Stimulated activated CD4-positive, alpha-beta T cell treated with anti-CD3 and anti-CD28 coated beads, Interleukin-15, amount 100 ng/mL, for 48 hours (primary cell): Measurements from ENCODE around the gene RAB40C.

Experiments
- DNase-seq, 2 donors: peaks; one replicate each; pipeline ENCODE4 v3.0.0-alpha.2; 2020; ENCODE audit warnings: low read depth in 2 of 2

Gene RAB40C

DNA sequence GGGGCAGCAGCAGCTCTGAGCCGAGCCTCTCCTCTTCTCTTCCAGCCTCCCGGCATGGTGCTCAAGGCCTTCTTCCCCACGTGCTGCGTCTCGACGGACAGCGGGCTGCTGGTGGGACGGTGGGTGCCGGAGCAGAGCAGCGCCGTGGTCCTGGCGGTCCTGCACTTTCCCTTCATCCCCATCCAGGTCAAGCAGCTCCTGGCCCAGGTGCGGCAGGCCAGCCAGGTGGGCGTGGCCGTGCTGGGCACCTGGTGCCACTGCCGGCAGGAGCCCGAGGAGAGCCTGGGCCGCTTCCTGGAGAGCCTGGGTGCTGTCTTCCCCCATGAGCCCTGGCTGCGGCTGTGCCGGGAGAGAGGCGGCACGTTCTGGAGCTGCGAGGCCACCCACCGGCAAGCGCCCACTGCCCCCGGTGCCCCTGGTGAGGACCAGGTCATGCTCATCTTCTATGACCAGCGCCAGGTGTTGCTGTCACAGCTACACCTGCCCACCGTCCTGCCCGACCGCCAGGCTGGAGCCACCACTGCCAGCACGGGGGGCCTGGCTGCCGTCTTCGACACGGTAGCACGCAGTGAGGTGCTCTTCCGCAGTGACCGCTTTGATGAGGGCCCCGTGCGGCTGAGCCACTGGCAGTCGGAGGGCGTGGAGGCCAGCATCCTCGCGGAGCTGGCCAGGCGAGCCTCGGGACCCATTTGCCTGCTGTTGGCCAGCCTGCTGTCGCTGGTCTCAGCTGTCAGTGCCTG lies 15.7 kb upstream of the RAB40C start:
- DNase-seq, result no peak

DNA sequence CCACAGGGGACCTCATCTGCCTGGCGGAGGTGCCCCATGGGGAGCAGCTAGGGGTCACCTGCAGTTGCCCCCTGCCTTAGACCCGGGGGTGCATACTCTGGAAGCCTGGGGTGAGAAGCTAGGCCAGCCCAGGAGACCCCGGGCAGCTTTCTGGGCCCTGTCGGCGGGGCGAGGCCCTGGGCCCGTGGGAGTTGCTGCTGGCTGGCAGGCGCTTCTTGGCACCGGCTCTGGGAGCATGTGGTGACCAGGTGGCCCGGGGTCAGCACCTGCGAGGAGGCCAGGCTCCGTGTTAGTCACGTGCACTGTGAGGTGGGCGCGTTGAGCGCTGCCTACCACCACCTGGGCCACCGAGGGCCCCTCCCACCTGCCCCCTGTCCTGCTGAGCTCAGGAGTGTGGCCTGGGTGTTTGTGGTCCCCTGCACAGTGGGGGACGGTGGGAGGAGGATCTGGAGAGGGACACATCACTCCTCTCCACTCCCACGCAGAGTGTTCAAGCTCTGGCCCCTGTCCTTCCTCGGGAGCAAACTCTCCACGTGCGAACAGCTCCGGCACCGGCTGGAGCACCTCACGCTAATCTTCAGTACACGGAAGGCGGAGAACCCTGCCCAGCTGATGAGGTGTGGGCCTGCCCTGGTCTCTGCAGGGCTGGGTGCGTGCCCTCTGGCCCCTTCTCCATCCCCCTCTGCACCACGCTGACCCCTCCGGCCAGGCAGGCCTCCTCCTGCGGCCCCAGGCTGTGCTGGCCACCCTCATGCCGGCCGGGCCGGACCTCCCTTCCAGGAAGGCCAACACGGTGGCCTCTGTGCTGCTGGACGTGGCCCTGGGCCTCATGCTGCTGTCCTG lies 14.3 kb upstream of the RAB40C start:
- no peak for DNase-seq

DNA sequence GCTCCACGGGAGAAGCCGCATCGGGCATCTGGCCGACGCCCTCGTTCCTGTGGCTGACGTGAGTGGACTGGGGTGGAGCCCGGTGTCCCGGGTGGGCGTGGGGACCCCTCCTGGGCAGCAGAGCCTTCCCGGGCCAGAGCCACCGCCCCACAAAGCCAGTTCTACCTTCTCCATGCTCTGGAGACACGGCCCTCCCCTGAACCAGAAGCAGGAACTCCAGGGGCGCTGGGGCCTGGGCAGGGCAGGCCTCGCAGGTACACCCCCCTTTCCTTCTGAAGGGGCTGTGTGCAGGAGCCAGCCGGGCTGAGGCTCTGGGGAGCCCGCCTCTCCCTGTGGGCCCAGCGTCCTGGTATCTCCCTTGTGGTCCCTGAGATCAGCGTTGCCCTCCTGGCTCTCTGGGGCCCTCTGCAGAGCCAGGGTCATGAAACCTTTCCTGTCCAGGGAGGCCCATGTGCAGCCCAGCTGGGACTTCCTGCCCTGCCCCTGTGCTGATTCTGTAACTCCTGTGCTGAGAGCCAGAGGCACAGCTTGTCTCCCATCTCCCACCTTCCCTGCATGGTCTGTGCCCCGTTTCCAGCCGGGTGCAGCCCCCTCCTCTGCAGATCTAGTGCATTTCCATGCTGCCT lies 13.6 kb upstream of the RAB40C start:
- no peak for DNase-seq

DNA sequence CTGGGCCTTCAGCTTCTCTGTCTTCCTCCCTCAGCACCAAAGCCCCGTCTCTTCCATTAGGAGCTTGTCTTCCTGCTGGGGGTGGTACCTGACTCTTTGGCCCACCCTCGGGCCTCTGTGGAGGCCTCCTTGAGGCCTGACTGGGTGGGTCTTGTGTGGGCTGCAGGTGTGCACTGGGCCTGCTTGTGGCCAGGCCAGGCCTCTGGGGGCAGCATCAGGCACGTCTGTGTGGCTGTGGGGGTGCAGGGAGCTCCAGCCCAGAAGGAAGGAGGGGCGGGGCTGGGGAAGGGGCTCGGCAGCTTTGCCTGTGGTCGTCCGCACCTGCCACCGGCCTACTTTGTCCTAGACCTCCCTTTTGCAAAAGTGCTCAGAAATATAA lies 13.1 kb upstream of the RAB40C start:
- no peak for DNase-seq

DNA sequence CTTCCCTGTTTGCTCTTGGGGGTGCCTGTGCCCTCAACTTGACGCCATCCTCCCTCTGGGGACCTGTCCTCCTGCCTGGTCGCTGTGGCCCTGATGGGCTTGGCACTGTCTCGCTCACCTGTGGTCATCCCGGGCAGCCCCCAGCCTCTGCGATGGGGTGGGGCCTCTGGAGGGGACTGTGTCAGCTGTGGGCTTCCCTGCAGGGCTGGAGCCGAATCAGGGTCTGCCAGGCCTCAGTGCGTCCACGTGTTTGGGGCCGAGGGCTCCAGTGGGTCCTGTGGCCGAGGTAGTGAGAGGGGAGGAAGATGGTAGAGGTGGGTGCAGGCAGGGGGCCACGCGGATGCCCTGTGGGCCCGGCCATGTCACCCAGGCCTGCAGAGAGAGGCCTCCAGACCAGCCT lies 12.1 kb upstream of the RAB40C start:
- no peak for DNase-seq

DNA sequence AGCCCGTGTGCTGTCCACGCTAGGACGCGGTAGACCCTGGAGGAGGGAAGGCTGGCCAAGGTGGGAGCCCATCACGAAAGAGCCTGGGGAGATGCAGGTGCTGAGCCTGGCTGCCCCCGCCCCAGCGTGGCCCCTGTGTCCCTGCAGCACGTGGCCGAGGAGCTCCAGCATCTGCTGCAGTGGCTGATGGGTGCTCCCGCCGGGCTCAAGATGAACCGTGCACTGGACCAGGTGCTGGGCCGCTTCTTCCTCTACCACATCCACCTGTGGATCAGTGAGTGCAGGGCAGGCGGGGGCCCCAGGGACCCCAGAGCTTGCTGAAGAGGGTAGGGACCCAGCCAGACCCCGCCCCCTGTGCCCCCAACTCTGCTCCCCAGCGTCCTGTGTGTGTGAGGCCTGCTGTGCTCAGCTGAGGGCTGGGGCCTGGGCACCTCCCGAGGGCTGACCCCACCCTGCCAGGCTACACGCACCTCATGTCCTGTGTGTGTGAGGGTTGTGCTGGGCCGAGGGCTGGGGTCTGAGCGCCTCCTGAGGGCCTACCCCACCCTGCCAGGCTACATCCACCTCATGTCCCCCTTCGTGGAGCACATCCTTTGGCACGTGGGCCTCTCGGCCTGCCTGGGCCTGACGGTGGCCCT lies 11.5 kb upstream of the RAB40C start:
- DNase-seq, result no peak

DNA sequence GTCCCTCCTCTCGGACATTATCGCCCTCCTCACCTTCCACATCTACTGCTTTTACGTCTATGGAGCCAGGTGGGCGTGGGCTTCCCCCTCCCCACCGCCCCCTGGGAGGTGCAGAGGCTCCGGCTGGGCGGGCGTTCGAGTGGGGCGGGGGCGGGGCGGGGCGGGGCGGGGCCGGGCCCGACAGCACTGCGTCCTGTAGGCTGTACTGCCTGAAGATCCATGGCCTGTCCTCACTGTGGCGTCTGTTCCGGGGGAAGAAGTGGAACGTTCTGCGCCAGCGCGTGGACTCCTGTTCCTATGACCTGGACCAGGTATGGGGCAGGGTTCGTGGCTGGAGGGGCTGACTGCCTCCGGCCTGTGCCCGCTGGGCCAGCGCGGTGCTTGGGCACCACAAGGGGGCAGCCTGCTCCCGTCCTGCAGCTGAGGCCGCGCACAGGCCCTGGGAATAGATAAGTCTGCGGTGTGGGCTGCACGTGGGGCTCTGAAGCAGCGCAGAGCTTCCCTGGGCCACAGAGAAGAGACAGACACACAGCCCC lies 10.9 kb upstream of the RAB40C start:
- peak; percentile 48 to 52 for DNase-seq

DNA sequence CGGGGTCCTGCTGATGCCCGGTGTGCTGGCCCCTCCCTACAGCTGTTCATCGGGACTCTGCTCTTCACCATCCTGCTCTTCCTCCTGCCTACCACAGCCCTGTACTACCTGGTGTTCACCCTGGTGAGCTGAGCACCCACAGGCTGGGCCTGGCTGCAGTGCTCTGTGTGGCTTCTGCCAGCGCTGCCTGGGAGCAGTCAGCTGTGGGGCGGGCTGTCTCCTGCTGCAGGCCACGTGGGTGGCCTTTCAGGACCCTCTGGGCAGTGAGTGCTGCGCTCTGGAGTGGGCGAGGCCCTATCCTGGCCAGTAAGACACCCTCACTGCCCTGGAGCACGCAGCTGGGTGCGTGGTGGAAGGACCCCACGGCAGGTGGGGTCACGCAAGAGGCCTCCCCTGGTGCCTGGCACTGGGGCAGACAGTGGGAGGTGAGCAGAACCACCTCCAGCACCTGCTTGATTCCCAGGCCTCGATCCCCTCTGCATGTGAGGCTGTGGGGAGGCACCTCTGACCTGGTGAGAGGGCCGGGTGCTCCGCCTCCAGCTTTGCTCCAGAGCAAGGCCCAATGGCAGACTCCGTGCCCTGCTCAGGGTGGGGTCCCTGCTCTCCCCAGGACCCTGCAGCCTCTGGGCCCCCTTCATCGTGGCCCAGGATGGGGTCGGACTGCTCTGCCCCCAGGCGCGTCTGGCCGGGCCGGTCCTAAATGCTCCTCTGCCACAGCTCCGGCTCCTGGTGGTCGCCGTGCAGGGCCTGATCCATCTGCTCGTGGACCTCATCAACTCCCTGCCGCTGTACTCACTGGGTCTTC lies 9.5 kb upstream of the RAB40C start:
- no peak for DNase-seq

DNA sequence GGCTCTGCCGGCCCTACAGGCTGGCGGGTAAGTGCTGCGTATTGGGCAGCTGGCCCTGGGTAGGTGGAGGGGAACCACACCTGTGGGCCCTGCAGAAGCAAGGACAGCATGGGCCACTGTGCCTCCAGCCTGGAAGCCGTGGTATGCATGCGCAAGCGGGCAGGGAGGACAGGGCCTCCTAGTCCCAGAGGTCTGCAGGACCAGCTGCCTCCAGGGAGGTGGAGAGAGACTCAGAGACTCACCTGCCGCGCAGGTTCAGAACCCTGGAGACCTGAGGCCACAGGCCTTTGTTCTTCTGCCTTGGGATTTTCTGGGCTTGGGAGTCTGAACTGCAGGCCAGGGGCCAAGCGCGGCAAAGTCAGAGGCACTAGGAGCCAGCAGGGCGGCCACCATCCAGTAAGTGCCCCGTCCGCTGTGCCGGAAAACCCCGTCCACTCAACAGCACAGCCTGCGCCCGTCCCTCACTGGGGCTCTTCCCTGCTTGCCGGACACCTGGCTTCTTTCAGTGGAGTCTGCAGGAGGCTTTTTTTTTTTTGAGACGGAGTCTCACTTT lies 8.8 kb upstream of the RAB40C start:
- no peak for DNase-seq

DNA sequence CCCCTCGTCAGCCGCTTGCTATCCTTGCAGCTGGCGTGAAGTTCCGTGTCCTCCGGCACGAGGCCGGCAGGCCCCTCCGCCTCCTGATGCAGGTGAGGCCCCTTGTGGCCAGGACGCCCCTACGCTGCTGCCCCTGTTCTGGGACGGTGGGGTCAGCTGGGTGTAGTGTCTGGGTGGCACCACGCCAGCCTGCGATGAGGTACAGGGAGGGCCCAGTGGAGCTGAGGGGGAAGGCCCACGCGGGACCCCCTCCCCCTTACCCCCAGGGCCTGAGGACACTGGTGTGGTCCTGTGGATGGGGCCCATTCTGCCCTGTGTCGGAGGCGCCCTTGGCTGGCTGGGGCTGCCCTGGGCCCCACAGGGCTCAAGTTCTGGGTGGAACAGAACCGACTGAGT lies 7.7 kb upstream of the RAB40C start:
- DNase-seq, result no peak

DNA sequence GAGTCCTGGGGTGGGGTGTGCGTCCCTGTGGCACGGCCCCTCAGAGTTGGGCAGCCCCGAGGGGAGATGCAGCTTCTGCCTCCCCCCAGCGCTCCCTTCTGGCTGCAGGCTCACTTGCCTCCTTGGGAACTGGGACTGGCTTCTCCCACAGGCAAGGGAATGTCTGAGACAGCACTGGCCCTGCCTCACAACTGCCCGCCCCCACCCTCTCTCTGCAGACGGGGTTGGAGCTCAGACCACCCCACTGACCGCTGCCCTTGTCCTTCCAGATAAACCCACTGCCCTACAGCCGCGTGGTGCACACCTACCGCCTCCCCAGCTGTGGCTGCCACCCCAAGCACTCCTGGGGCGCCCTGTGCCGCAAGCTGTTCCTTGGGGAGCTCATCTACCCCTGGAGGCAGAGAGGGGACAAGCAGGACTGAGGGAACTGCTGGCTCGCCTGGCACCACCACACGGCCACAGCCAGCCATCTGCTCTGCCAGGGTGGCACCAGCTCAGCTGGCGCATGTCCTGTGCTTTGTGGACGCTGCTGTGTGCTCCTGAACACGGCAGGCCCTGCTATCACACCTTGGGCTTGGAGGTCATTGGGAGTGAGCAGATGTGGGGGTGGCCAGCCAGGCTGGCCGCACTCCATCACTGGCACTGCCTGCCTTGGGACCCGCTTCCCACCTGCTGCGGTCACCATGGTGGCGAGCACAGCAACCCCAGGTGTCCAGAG lies 7.1 kb upstream of the RAB40C start:
- no peak for DNase-seq

DNA sequence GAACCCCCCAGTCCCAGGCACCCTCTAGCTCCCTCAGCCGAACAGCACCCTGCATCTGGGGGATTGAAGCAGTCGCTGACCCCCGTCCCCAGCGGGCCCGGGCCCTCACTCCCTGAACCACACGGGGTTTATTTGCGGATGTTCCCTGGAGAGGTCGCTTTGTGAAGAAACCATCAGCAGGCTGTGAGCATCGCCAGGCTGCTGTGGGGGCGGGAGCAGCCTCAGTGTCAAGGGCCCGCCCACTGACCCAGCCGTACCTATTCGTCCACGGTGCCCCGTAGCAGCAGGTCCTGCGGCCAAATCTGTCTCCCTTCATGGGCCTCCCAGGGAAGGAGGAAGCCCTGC lies 6.4 kb upstream of the RAB40C start:
- DNase-seq, result no peak

DNA sequence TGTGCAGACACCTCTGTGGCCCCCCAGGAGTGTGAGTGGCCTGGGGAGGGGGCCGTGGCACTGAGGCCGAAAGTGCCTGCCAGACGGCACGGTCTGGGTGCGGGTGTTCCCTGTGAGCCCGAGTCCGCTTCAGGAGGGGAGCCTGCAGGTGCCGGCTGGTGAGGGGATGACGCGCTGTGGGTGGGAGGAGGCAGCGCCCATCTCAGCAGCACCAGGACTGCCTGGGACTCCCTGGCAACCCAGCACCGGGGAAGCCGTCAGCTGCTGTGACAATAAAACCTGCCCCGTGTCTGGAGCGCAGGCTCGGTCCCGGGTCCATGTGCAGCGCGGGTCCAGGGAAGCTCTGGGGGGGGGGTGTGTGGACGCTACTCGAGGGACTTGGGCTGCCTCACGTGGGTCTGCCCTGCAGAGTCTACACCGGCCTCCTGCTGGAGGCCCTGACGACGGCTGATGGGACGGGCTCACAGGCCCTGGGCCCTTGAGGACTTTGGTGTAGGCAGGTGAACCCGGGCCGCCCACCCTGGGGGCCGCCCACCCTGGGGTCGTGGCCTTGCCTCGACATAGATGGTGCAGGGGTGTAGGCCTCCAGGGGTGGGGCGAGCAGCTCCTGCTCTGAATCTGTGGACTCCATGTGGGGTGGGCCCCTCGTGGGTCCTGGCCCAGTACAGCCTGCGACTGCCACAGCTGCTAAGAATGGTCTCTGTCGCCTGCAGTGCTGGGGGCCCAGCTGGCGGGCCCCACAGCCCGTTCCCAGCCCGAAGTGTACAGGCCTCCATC lies 5.9 kb upstream of the RAB40C start:
- DNase-seq, result no peak

DNA sequence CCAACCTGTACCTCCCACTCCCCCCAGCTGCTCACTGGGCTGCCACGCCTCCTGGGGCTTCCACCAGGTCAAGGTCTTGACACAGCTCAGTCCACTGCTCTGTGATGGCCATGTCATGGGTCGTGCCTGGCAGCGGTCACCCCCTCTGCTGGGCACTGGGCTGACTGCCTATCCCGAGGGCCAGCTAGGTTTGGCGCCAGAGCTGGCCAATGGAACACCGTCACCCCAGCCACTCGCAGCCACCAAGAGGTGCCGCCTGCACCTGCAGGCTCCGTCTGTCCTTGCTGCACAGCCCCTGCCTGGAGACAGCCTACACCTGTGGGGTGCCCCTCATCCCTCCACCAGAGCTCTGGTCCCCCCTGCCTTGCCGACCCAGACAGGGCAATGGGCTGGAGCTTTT lies 4.5 kb upstream of the RAB40C start:
- DNase-seq, result no peak

DNA sequence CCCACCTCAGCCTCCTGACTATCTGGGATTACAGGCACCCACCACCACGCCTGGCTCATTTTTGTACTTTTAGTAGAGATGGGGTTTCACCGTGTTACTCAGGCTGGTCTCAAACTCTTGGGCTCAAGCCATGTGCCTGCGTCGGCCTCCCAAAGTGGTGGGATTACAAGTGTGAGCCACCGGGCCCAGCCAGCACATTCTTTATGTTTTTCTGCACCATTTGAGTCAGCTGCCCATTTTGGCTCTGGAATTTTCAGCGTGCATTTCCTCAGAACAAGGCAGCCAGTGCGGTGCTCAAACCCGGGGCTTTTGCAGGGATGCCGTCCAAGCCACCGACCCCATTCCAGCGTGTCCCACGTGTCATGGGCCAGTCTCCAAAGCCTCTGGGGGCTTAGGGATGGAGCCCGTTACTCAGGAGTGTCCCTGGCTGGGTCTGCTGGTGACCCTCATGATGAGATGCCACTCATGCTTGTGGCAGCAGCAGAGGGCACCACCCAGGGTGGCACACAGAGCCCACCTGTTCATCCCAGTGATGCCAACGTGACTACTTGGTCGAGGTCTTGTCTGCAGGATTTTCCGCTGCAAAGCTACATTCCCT lies 3.7 kb upstream of the RAB40C start:
- DNase-seq, result no peak

DNA sequence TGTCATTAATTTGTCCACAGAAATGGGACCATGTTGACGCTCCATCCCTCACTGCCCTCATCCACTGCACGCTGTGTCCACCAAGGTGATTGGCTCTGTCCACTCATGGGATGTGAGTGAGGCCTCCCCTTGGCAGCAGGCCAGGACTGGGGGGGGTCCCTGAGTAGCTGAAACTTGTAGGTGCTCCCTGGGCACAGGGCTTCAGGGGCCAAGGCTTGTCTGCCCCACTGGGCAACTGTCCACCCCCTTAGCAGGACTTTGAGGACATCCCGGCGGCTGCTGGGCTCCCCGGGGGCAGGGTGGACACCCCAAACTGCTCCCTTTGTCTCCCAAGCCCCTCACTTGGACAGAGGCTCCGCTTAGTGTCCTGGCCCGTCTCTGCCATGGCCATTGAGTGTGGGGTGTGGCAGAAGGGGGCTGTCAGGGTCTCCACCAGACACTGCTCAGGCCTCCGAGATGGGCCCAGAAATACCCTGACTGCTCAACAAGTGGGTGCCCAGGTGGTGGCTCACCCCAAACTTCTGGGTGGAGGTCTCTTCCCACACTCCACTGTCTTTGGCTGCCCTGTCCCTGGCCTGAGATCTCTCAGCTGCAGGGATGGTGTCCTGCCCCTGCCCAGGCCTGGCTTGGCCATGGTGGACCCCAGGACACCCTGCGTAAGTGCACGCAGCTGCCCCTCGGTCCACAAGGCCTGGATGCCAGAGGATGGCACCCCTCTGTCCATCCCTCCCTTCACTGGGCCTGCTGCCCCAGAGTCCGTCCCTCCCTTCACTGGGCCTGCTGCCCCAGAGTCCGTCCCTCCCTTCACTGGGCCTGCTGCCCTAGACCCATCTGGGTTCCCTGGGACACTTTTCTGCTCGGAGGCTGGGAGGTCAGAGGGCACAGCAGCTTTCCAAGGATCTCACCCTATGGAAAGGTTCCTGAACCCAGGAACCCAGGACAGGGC lies 2.9 kb upstream of the RAB40C start:
- DNase-seq, result no peak

DNA sequence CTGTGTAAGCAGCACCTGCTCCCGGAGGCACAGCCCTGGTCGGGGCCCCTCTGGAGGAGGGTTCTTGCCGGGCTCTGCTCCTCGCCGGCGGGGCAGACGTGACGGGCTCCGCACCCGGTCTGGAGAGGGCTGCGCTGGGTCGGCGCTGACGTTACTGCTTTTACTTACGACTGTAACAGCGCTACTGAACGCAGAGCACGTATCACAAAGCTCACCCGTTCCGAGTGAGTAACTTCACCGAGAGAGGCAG lies 1.3 kb upstream of the RAB40C start:
- DNase-seq, result peak; percentile 60 to 65

DNA sequence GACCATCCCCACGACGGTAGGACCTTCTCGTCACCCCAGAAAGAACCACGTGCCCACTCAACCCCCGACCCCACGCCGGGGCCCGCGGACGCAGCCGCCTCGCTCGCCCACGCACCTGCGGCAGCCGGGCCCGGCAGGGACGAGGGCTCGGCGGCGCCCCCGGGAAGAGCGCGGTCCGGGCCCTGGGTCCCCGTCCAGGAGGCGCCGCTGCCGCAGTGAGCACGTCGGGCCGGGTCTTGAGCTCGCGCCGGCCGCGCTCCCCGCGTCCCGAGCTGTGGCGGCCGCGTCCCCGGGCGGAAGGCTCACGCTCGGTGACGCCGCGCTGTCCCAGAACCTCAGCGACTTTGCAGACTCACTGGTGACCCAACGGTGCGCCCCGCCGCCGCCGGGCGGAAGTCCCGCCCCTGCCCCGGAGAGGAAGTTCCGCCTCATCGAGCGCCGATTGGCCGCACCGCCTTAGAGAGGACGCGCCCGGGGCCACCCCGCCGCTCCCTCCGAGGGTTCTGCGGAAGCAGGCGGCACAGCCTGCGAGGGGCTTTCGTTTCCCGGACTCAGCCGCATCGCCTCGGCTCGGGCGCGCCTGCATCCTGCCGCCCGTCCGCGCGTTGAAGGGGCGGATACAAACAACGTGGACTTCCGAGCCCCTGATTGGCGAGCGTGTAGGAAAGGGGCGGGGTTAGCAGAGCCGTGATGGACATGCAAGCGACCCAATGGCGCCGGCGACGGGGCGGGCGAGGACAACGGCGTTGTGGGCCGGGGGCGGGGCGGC lies 793 bp upstream of the RAB40C start:
- DNase-seq, result peak; percentile 95
